Inferior parietal cortex (tissue), 1 donor: ENCODE data around the gene TNFRSF25.
"Not testable (repeated sequence)": the region's sequence is repeated elsewhere in the genome, so short reads cannot be mapped to it uniquely, and the experiment has no call there.

ENCODE experiments used
- DNase-seq: peaks from one replicate; pipeline ENCODE4 v3.0.0-alpha.2; 2016; ENCODE audit errors: extremely low spot score

TNFRSF25 gene

DNA sequence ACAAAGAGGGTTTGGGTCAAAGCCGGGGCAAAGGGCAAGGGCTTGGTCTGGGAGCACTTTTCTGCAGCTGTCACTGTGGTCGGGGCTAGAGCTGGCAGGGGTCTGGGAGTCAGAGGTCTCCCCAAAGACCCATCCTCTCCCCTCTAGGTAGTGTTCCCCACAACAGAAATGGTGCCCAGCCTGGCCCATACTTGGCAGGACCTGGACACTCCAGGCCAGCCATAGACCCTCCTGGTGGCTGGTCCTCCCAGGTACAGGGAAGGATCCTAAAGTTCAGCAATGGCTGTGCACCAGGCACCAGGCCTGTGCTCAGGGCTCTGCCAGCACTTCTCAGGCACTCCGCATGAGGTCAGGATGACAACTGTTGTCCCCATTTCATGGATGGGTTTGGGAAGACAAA is 30.4 kb downstream of the TNFRSF25 start:
- no peak for DNase-seq

DNA sequence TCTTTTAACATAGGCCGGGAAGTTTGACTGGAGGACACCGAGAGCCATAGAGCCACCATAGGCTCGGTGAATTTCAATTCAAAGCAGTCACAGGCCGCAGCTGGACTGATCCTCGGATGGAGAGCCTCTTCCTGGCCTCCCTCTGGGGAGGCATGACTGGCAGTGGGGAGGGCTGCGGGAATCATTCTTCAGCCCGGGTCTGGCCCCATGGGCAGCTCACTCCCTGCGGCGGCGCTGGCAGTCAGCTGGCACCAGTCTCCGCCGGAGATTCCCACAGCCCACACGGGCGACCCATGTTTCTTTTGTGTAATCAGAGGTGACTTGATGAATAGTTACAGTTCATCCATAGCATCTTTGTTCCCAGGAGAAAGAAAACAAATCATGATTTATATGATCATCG is 30.8 kb downstream of the TNFRSF25 start:
- DNase-seq: no peak

DNA sequence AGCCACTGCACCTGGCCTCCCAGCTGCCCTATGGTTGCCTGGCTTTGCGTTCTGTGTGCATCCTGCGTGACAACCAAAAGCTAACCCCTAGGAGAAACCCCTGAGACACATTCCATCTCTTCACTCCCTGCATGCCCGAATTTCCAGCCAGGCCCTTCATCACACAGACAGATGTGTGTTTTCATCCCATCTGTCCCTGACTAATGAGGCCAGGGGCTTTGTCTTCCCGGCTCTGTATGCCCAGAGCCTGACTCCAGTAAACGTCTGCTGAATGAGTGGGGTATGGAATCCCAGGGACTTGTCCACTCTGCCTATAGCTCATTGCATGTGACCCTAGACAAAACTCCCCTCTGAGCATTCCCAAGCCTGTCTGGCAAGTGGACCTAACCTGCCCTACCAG is 31.8 kb downstream of the TNFRSF25 start:
- no peak for DNase-seq

- not testable (repeated sequence) for DNase-seq
Measured at GRCh38 chr1:6431645-6432579, 34.1 kb downstream of the TNFRSF25 start.

- not testable (repeated sequence) for DNase-seq
Measured at GRCh38 chr1:6429660-6430411, 36.1 kb downstream of the TNFRSF25 start.

- not testable (repeated sequence) for DNase-seq
Measured at GRCh38 chr1:6428453-6428852, 37.5 kb downstream of the TNFRSF25 start.

DNA sequence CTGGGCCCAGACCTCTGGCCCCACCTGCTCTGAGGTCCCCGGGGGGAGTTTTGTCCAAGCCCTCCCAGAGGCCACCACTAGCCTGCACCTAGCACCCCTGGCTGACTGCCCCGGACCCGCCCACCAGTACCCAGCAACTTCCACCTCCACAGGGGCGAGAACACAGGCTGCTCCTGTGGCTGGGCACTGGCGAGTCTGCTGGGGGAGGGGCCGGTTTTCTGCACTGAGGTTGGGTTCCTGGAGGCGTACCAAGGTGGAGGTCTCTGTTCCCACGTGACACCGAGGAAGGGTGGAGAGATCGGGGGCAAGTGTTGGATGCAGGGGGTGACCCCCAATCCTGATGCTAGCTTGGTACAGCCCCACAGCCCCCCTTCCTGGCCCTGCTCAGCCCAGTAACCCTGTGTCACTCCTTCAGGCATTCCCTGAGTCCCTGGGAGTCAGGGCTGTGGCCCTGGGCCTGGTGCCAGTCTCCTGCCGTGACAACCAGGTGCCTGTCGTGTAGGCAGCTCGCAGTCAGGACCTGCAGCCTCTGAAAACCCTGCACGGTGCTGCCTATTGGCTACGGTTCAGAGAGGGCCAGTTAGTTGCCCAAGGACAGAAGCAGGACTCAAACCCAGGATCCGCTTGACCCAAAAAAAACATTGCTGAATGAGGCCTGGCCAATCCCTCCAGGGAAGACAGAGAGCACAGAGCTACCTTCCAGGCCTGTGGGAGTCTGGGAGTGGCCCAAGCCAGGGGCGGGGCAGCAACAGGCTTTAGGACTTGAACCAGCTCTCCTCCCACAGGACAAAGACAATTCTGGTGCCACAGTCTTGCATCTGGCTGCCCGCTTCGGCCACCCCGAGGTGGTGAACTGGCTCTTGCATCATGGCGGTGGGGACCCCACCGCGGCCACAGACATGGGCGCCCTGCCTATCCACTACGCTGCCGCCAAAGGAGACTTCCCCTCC is 38.3 kb downstream of the TNFRSF25 start:
- DNase-seq: no peak

DNA sequence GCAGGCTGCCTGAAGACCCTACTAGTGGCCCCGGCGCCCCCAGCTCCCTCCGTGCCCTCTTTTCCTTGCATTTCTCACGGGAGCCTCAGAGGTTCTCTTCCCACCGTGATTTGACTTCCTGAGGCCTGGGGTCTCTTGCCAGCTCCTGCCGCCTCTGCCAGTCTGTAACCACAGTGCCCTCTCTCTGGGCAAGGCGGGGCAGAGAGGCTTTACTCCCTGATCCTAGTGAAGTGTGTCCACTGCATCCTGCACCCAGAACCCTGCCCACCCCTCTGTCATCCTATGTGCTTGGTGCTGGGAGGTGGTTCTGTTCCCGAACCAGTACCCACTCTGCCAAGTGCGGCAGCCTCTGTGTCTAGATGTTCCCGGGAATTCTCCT is 39.0 kb downstream of the TNFRSF25 start:
- DNase-seq: no peak

- no peak for DNase-seq
Measured at GRCh38 chr1:6426277-6426971, 39.5 kb downstream of the TNFRSF25 start.

GRCh38 chr1:6425658-6426057 is 40.3 kb downstream of the TNFRSF25 start:
- no peak for DNase-seq

DNA sequence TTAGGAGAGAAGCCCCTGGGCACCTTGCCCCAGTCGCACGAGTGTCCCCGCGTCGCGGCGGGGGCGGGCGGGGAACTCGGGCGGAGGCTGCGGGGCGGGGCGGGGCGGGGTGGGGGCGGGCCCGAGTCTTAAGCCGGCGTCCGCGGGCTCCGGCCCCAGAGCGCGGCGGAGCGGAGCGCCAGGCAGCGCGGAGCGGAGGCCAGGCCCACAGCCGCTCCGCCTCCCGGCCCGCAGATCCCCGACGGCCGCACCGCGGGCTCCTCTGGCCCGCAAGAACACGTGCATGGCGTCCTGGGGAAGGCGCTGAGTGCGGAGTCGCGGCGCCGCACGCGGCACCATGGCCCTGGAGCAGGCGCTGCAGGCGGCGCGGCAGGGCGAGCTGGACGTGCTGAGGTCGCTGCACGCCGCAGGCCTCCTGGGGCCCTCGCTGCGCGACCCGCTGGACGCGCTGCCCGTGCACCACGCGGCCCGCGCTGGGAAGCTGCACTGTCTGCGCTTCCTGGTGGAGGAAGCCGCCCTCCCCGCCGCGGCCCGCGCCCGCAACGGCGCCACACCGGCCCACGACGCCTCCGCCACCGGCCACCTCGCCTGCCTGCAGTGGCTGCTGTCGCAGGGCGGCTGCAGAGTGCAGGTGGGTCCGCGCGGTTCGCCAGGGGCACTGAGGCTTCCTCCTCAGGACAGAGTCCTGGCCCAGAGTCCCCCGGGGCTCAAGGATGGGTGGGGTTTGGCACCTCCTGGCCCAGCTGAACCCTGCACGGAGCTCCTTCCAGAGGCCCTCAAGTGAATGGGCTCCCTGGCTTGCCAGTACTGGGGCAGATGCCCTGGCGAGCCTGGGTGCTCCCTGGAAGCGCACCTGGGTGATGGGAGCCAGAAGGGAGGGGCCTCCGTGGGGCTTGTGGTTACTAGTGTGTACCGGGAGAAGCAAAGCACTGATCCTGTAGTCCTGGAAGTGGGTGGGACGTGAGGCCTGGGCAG is 41.1 kb downstream of the TNFRSF25 start, which contains the start of gene ESPN:
Gene ESPN, plus strand, starts transcription at position 158 of the 975 bp plus-strand sequence. Its CDS starts 180 bp downstream, at position 338.
- DNase-seq: no peak

DNA sequence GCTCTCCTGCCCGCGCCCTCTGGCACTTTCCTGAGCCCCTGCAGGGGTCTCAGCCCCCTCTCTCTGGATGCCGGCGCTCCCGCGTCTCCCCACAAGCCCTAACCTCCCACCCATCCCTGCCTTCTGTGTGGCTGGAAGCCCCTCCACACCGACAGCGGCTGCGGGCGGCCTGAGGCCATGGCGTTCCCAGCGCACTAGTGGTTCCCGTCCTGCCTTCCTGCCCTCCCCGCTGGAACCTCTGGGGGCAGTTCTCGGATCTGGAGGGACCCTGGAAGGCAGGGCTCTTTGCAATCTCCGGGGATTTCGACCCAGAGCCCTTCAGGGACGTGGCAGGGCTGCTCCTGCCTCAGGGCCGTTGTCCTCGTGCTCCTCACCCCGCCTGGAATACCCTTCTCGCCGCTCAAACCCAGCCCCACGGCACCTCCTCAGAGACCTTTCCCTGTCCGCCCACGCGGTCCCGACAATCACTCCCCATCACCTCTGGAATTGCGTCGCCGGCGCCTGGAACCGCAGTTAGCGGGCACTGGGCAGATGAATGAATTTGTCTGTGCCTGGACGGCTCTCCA is 41.9 kb downstream of the TNFRSF25 start:
- DNase-seq: no peak

GRCh38 chr1:6423321-6423999 is 42.5 kb downstream of the TNFRSF25 start:
- no peak for DNase-seq

DNA sequence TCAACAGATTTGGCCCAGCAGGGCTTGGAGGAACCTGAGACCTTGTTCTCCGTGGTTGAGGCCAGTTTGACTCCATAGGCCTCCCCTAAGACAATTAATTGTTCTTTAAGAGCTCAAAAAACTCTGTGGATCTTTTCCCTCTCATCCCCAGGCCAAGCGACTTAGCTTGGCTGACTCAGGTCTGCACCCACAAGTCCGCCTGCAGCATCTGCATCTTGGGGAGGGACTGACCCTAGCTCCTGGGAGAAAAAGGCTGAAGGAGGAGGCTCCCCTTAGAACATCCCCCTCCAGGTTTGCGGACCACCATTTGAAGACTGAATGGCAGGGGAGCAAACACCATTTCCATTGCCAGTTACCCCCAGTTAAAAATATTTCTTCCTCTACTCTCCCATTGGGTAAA is 44.7 kb downstream of the TNFRSF25 start:
- no peak for DNase-seq

- no peak for DNase-seq
Measured at GRCh38 chr1:6420454-6421042, 45.4 kb downstream of the TNFRSF25 start.

GRCh38 chr1:6419804-6420453 is 46.0 kb downstream of the TNFRSF25 start, which contains the start of gene HES2:
HES2 (minus strand) TSS chr1:6419919; CDS start chr1:6419820, 99 bp downstream.
- no peak for DNase-seq

DNA sequence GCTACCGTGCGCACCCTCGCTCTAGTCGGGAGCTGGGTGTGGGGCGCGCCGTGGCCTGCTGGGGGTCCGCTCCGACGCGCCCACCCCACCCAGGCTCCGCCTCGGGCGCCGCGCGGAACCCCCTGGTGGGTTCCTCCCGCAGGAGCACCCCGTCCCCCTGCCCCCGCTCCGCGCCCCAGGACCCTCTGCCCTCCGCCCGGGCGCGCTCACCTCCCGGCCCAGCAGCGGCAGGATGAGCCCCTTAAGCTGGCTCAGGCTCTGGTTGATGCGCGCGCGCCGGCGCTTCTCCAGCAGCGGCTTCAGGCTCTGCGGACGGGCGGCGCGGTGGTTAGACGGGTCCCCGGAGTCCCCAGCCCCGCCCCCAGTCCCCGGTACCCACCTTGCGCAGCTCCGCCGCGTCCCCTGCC is 46.6 kb downstream of the TNFRSF25 start:
- DNase-seq: no peak
